KMS-11 (cell line): ENCODE results near the gene OLFML1.

Experiments used
- H2AFZ ChIP-seq: fragments of 200-600 bp; sonication (generic); 2 replicates; pipeline ENCODE4 v1.6.1; 2016; ENCODE audit warnings: antibody characterized with exemption, mixed run types, low read depth
- H3K27ac ChIP-seq: fragments of 200-600 bp; sonication (generic); 2 replicates; pipeline ENCODE4 v1.6.1; 2016; ENCODE audit warnings: mild to moderate bottlenecking, mixed run types
- H3K27me3 ChIP-seq: fragments of 200-600 bp; sonication (generic); 2 replicates; pipeline ENCODE4 v1.6.1; 2017; ENCODE audit warnings: mild to moderate bottlenecking, low read depth, mixed run types, moderate library complexity; ENCODE audit not compliant: insufficient read depth
- H3K36me3 ChIP-seq: fragments of 200-600 bp; sonication (generic); 2 replicates; pipeline ENCODE4 v1.6.1; 2017; ENCODE audit warnings: mild to moderate bottlenecking, mixed run types; ENCODE audit not compliant: insufficient read depth
- H3K4me1 ChIP-seq: fragments of 200-600 bp; sonication (generic); 2 replicates; pipeline ENCODE4 v1.6.1; 2016; ENCODE audit warnings: mild to moderate bottlenecking, low read depth, mixed run types; ENCODE audit not compliant: poor library complexity, severe bottlenecking
- H3K4me2 ChIP-seq: fragments of 200-600 bp; sonication (generic); 2 replicates; pipeline ENCODE4 v1.7.0; 2016; ENCODE audit warnings: mild to moderate bottlenecking, mixed run types
- H3K4me3 ChIP-seq: fragments of 200-600 bp; sonication (generic); IDR thresholded peaks from 2 replicates; pipeline ENCODE4 v1.6.1; 2017; ENCODE audit warnings: low read depth, low read length, mixed read lengths; ENCODE audit not compliant: insufficient read depth
- H3K79me2 ChIP-seq: fragments of 200-600 bp; sonication (generic); 2 replicates; pipeline ENCODE4 v1.6.1; 2016; ENCODE audit warnings: low read depth, mixed run types; ENCODE audit not compliant: insufficient read depth
- H3K9ac ChIP-seq: fragments of 200-600 bp; sonication (generic); 2 replicates; pipeline ENCODE4 v1.6.1; 2016; ENCODE audit warnings: mild to moderate bottlenecking, mixed run types
- H4K20me1 ChIP-seq: fragments of 200-600 bp; sonication (generic); 2 replicates; pipeline ENCODE4 v1.6.1; 2016; ENCODE audit warnings: mild to moderate bottlenecking, mixed run types; ENCODE audit not compliant: insufficient read depth
- TF ChIP-seq, protein P1 (sequence below): fragments of 200-600 bp; sonication (generic); conservative IDR thresholded peaks from 2 replicates; pipeline ENCODE4 v1.6.1; 2017; ENCODE audit warnings: low read depth, mild to moderate bottlenecking, antibody characterized with exemption, low read length, moderate library complexity, mixed read lengths

The OLFML1 gene

GRCh38 chr11:7493670-7494069 lies 8.4 kb downstream of the OLFML1 start:
- no peak overlapping the region for H3K27ac ChIP-seq
- H3K36me3 ChIP-seq = no peaks in the 10 kb centered on the region

DNA sequence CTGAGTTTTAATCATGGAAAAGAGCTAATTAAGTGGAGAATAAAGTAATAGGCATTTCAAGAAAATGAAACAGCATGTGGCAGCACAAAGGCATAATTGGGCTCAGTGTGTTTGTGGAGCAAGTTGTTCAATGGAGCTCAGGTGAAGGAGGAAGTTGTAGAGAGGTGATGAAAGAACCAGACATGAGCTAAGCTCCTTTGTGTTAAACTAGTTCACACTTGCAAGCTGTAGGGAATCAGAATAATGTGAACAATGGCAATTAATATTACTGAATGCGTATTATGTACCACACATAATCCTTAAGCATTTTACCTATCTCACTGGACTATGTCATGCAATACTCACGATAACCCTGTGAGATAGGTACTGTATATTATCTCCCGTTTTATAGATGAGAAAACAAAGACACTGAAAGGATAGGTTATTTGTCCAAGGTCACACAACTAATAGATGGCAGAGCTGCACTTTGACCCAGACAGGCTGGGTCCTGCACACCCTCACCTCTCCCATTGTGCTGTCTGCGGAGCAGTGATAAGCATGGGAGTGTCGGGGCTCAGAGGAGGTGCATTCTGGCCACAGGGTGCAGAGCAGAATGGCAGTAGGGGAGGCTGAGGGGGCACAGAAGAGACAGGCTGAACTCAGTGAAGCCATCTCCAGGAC lies 8.9 kb downstream of the OLFML1 start:
- Histone ChIP-seq H4K20me1 (no peaks in the 10 kb centered on the region), H2AFZ (no peak overlapping the region), H3K9ac (no peak overlapping the region), H3K27ac (no peak overlapping the region), H3K4me1 (no peaks in the 10 kb centered on the region), H3K4me3 (no peak overlapping the region), H3K79me2 (no peaks in the 10 kb centered on the region), H3K4me2 (no peak overlapping the region), H3K36me3 (no peaks in the 10 kb centered on the region), H3K27me3 (no peaks in the 10 kb centered on the region)
- TF ChIP-seq, protein P1, sequence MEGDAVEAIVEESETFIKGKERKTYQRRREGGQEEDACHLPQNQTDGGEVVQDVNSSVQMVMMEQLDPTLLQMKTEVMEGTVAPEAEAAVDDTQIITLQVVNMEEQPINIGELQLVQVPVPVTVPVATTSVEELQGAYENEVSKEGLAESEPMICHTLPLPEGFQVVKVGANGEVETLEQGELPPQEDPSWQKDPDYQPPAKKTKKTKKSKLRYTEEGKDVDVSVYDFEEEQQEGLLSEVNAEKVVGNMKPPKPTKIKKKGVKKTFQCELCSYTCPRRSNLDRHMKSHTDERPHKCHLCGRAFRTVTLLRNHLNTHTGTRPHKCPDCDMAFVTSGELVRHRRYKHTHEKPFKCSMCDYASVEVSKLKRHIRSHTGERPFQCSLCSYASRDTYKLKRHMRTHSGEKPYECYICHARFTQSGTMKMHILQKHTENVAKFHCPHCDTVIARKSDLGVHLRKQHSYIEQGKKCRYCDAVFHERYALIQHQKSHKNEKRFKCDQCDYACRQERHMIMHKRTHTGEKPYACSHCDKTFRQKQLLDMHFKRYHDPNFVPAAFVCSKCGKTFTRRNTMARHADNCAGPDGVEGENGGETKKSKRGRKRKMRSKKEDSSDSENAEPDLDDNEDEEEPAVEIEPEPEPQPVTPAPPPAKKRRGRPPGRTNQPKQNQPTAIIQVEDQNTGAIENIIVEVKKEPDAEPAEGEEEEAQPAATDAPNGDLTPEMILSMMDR = no peak

More at GRCh38 chr11:7493670-7494069, 8.4 kb downstream of the OLFML1 start:
- no peak overlapping the region for H2AFZ ChIP-seq
- TF ChIP-seq, protein P1 = no peak
- H3K4me3 ChIP-seq = no peak overlapping the region
- no peak overlapping the region for H3K4me2 ChIP-seq
- H4K20me1 ChIP-seq = no peaks in the 10 kb centered on the region
- H3K27me3 ChIP-seq = no peaks in the 10 kb centered on the region
- H3K4me1 ChIP-seq = no peaks in the 10 kb centered on the region
- H3K79me2 ChIP-seq = no peaks in the 10 kb centered on the region
- H3K9ac ChIP-seq = no peak overlapping the region

DNA sequence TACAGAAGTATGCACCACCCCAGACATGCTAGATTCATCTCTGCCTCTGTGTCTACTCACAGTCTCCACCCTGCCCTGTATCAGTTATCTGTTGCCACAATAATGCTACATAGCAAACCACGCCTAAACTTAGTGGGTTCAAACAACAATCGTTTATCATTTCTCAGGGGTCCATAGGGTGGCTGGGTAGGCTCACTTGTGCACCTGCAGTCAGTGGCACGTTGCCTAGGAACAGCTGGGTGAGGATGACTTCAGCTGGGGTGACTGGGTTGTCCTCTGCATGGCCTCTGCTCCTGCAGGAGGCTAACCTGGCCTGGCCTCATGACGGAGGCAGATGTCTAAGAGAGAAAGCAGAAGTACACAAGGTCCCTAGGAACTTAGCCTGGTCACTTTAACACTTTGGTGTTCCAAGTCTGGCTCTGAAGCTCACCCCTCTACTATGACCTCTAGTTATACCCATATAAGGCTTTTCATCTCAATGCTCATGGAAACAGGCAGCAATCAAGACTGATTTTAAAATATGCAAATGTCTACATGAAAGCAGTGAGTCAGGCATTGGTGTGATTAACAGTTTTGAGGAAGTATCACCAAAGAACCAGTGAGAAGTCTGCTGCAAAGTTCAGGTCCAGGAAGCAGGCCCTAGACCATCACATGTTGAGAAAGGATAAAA lies 10.7 kb downstream of the OLFML1 start:
- H3K9ac ChIP-seq = no peak overlapping the region
- H2AFZ ChIP-seq = no peak overlapping the region
- no peak overlapping the region for H3K27ac ChIP-seq
- no peaks in the 10 kb centered on the region for H3K27me3 ChIP-seq
- no peak overlapping the region for H3K4me3 ChIP-seq
- no peaks in the 10 kb centered on the region for H3K79me2 ChIP-seq
- H3K4me1 ChIP-seq = no peaks in the 10 kb centered on the region
- no peaks in the 10 kb centered on the region for H4K20me1 ChIP-seq
- H3K4me2 ChIP-seq = no peak overlapping the region
- TF ChIP-seq, protein P1 = no peak
- no peaks in the 10 kb centered on the region for H3K36me3 ChIP-seq

DNA sequence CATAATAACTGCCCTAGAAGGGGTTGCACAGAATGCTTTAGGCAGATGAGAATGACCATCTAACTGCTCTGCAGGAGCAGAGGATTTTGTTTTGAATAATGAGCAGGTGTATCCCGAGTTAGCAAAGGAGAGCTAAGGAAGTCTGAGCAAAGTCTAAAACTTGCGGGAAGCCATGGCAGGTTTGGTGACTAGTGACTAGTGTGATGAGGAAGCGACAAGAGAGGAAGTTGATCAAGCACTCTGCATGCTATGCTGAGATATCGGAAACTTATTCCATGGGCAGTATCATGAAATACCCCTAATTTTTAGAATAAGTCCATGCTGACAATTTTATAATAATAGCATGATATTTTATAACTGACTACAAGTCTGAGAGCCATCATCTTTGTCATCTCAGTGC lies 12.9 kb downstream of the OLFML1 start:
- Histone ChIP-seq H3K79me2 (no peaks in the 10 kb centered on the region), H3K27me3 (no peaks in the 10 kb centered on the region), H3K4me1 (no peaks in the 10 kb centered on the region), H2AFZ (no peak overlapping the region), H3K4me2 (no peak overlapping the region), H3K4me3 (no peak overlapping the region), H3K36me3 (no peaks in the 10 kb centered on the region), H3K27ac (no peak overlapping the region), H3K9ac (no peak overlapping the region), H4K20me1 (no peaks in the 10 kb centered on the region)
- TF ChIP-seq, protein P1 = no peak
